PC-3 (cell line): Measurements from ENCODE around the gene DHRS7.

Experiments used
- CTCF ChIP-seq: fragments of 300-600 bp; sonication (generic); conservative IDR thresholded peaks from 2 replicates; pipeline ENCODE4 v1.5.1; 2017; ENCODE audit warnings: antibody characterized with exemption, low read depth, mild to moderate bottlenecking, low read length
- EZH2 ChIP-seq: fragments of 300-600 bp; sonication (generic); IDR thresholded peaks from one replicate; pipeline ENCODE4 v1.6.1; 2017; ENCODE audit warnings: antibody characterized with exemption, mild to moderate bottlenecking, low read length; ENCODE audit not compliant: unreplicated experiment
- EZH2phosphoT487 ChIP-seq: fragments of 300-600 bp; sonication (generic); IDR thresholded peaks from 2 replicates; pipeline ENCODE4 v1.6.1; 2018; ENCODE audit warnings: mild to moderate bottlenecking, antibody characterized with exemption, low read length, borderline replicate concordance

GRCh38 chr14:60188696-60189095 lies 23.5 kb upstream of the DHRS7 start:
- TF ChIP-seq CTCF, result no peak
- no peak for TF ChIP-seq EZH2
- no peak for TF ChIP-seq EZH2phosphoT487
